ENCODE measurements around the gene ZDHHC5. TPM values are rescaled to one million over a fixed set of nuclear protein-coding genes. Genes with fewer than 3 reads are reported as not detected.

ZDHHC5 gene
- total and polyA plus RNA-seq, 2 of the 13 experiments (the other 11 are each of a cell fraction or from before 2014, with no cell fraction given), result 26.6 to 34.0 TPM

- TF ChIP-seq AKNA (CRISPR knock-in tag; IDR thresholded peaks at IDR 0.05; ENCODE audit: borderline replicate concordance) (no peak), ARID5B (CRISPR knock-in tag; IDR thresholded peaks at IDR 0.05) (0 out of 2 replicates have a peak, but pooled peaks have one; percentile 25), RBAK (CRISPR knock-in tag; IDR thresholded peaks at IDR 0.05) (no peak), HOXA5 (CRISPR knock-in tag; IDR thresholded peaks at IDR 0.05) (no peak), ZNF18 (CRISPR knock-in tag; IDR thresholded peaks at IDR 0.05; ENCODE audit: insufficient replicate concordance) (no peak), KAT2B (IDR thresholded peaks at IDR 0.05; ENCODE audit: borderline replicate concordance, low read depth, low read length) (no peak), TP53 (CRISPR knock-in tag; conservative IDR thresholded peaks at IDR 0.05) (no peak), NFE2L2 (IDR thresholded peaks at IDR 0.05; ENCODE audit: low read length) (no peak), MAF1 (CRISPR knock-in tag; IDR thresholded peaks at IDR 0.05; ENCODE audit: borderline replicate concordance) (no peak), HMGXB4 (CRISPR knock-in tag; IDR thresholded peaks at IDR 0.05; ENCODE audit: borderline replicate concordance in 1 of 2, low read depth in 1 of 2) (peak; percentile 38 to 42; a peak in 1 of 4 replicates), SOX6 (IDR thresholded peaks at IDR 0.05) (no peak), SOX6 (CRISPR knock-in tag; IDR thresholded peaks at IDR 0.05) (peak; percentile 72), PHF8 (CRISPR knock-in tag; IDR thresholded peaks at IDR 0.05) (peak; percentile 82)
Observed at GRCh38 chr11:57741132-57742086, 73.5 kb downstream of the ZDHHC5 start, which contains the start of gene SELENOH (continued).
